ENCODE data around the gene RPL29. TPM values are rescaled to one million over a fixed set of nuclear protein-coding genes. Genes with fewer than 3 reads are reported as not detected.
"Not testable (repeated sequence)": the region's sequence is repeated elsewhere in the genome, so short reads cannot be mapped to it uniquely, and the experiment has no call there.

RPL29 gene
- total and polyA plus RNA-seq, 2 of the 13 experiments (the other 11 are each of a cell fraction or from before 2014, with no cell fraction given) = 1,348 to 2,263 TPM

DNA sequence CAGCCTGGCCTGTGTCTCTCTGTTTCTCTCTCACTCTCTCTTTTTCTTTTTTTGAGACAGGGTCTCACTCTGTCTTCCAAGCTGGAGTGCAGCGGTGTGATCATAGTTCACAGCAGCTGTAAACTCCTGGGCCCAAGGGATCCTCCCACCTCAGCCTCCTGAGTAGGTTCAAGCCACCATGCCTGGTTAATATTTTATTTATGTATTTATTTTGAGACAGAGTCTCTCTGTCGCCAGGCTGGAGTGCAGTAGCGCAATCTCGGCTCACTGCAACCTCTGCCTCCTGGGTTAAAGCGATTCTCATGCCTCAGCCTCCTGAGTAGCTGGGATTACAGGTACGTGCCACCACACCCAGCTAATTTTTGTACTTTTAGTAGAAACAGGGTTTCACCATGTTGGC lies 38.1 kb upstream of the RPL29 start:
- peak; percentile 57 for ATAC-seq
- H3K4me3 ChIP-seq (replicated peaks in 1 of 3; ENCODE audit: insufficient read depth in 1 of 3, low read depth in 2 of 3, low read length in 3 of 3) = peak overlapping the region in 2 of 3 experiments; percentile 19 to 36; a peak in 1 of 6 replicates
- H3K27me3 ChIP-seq (ENCODE audit: control insufficient read depth in 1 of 2, insufficient read depth in 2 of 2, low read length in 2 of 2); H4K20me1 ChIP-seq (ENCODE audit: insufficient read depth, low read length); CTCF ChIA-PET (ENCODE audit: low intra/inter-chr PET ratio, low total read pairs); H3K9me3 ChIP-seq (ENCODE audit: low read length); H3K36me3 ChIP-seq (replicated peaks in 1 of 2; ENCODE audit: control insufficient read depth in 1 of 2, insufficient read depth in 2 of 2, low read length in 2 of 2); H3K79me2 ChIP-seq (ENCODE audit: insufficient read depth, low read length); BruUV-seq (replicated peaks); intact Hi-C loops (cut with micrococcal nuclease; ENCODE audit: unreplicated experiment); H3K9ac ChIP-seq (ENCODE audit: insufficient read depth, low read depth, low read length); in situ Hi-C loops (cut with HindIII; ENCODE audit: extremely low pct_ligation_motif_present, low pct_unique_long_range_greater_than_20kb); H2AFZ ChIP-seq (ENCODE audit: low read length); TF ChIP-seq FOXP1, SOX13 (IDR thresholded peaks at IDR 0.05): not testable (repeated sequence)
- POLR2A ChIA-PET = interaction anchor here (0.6 to 1.8 kb wide), 6 partner anchors 14 to 1810 kb away, joined by 3 to 7 read pairs (median 4); partner anchors contain the start of genes ACY1 and RPL29
- DNase-seq (ENCODE audit: low spot score) = peak; percentile 56
- H3K4me2 ChIP-seq (ENCODE audit: low read depth, low read length) = peak overlapping the region; percentile 78
- H3K27ac ChIP-seq (ENCODE audit: extremely low read length, insufficient read depth, low read length) = peak overlapping the region; percentile 16
- peak; percentile 82 for FAIRE-seq
- WGBS (ENCODE audit: low lambda C conversion rate) = 2% methylated on average over 6 of the region's 6 CpGs
- peaks cover 93% of the 10 kb centered on the region for H3K4me1 ChIP-seq (ENCODE audit: insufficient read depth, low read length)
- TF ChIP-seq TBX2 (CRISPR knock-in tag; IDR thresholded peaks at IDR 0.05; ENCODE audit: borderline replicate concordance) (peak; percentile 48; the same call in 1 of the 2 replicates), MIER3 (CRISPR knock-in tag; IDR thresholded peaks at IDR 0.05; ENCODE audit: borderline replicate concordance) (0 out of 2 replicates have a peak, but pooled peaks have one; percentile 20), FOXP1 (CRISPR knock-in tag; IDR thresholded peaks at IDR 0.05) (0 out of 2 replicates have a peak, but pooled peaks have one; percentile 20), CEBPG (CRISPR knock-in tag; IDR thresholded peaks at IDR 0.05) (peak; percentile 50), SOX13 (CRISPR knock-in tag; conservative IDR thresholded peaks at IDR 0.05 in 1 of 2, IDR thresholded peaks at IDR 0.05 in 1 of 2) (peak in 1 of 2 experiments; percentile 15; a peak in 1 of 4 replicates), PHF21A (CRISPR knock-in tag; IDR thresholded peaks at IDR 0.05) (peak; percentile 65), MTA1 (CRISPR knock-in tag; IDR thresholded peaks at IDR 0.05; ENCODE audit: borderline replicate concordance) (peak; percentile 29; the same call in 1 of the 2 replicates), SAP130 (CRISPR knock-in tag; IDR thresholded peaks at IDR 0.05; ENCODE audit: low read depth) (peak; percentile 43), GFI1 (CRISPR knock-in tag; IDR thresholded peaks at IDR 0.05; ENCODE audit: borderline replicate concordance) (peak; percentile 94), ZMYM2 (CRISPR knock-in tag; IDR thresholded peaks at IDR 0.05) (0 out of 2 replicates have a peak, but pooled peaks have one; percentile 25)
- TF ChIP-seq, protein P1, sequence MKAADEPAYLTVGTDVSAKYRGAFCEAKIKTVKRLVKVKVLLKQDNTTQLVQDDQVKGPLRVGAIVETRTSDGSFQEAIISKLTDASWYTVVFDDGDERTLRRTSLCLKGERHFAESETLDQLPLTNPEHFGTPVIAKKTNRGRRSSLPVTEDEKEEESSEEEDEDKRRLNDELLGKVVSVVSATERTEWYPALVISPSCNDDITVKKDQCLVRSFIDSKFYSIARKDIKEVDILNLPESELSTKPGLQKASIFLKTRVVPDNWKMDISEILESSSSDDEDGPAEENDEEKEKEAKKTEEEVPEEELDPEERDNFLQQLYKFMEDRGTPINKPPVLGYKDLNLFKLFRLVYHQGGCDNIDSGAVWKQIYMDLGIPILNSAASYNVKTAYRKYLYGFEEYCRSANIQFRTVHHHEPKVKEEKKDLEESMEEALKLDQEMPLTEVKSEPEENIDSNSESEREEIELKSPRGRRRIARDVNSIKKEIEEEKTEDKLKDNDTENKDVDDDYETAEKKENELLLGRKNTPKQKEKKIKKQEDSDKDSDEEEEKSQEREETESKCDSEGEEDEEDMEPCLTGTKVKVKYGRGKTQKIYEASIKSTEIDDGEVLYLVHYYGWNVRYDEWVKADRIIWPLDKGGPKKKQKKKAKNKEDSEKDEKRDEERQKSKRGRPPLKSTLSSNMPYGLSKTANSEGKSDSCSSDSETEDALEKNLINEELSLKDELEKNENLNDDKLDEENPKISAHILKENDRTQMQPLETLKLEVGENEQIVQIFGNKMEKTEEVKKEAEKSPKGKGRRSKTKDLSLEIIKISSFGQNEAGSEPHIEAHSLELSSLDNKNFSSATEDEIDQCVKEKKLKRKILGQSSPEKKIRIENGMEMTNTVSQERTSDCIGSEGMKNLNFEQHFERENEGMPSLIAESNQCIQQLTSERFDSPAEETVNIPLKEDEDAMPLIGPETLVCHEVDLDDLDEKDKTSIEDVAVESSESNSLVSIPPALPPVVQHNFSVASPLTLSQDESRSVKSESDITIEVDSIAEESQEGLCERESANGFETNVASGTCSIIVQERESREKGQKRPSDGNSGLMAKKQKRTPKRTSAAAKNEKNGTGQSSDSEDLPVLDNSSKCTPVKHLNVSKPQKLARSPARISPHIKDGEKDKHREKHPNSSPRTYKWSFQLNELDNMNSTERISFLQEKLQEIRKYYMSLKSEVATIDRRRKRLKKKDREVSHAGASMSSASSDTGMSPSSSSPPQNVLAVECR (CRISPR knock-in tag; IDR thresholded peaks at IDR 0.05; ENCODE audit: borderline replicate concordance) = peak; percentile 25; the same call in 1 of the 2 replicates
- TF ChIP-seq, protein P2, sequence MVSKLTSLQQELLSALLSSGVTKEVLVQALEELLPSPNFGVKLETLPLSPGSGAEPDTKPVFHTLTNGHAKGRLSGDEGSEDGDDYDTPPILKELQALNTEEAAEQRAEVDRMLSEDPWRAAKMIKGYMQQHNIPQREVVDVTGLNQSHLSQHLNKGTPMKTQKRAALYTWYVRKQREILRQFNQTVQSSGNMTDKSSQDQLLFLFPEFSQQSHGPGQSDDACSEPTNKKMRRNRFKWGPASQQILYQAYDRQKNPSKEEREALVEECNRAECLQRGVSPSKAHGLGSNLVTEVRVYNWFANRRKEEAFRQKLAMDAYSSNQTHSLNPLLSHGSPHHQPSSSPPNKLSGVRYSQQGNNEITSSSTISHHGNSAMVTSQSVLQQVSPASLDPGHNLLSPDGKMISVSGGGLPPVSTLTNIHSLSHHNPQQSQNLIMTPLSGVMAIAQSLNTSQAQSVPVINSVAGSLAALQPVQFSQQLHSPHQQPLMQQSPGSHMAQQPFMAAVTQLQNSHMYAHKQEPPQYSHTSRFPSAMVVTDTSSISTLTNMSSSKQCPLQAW (CRISPR knock-in tag; IDR thresholded peaks at IDR 0.05) = peak; percentile 41; the same call in 1 of the 2 replicates
- TF ChIP-seq, protein P3, sequence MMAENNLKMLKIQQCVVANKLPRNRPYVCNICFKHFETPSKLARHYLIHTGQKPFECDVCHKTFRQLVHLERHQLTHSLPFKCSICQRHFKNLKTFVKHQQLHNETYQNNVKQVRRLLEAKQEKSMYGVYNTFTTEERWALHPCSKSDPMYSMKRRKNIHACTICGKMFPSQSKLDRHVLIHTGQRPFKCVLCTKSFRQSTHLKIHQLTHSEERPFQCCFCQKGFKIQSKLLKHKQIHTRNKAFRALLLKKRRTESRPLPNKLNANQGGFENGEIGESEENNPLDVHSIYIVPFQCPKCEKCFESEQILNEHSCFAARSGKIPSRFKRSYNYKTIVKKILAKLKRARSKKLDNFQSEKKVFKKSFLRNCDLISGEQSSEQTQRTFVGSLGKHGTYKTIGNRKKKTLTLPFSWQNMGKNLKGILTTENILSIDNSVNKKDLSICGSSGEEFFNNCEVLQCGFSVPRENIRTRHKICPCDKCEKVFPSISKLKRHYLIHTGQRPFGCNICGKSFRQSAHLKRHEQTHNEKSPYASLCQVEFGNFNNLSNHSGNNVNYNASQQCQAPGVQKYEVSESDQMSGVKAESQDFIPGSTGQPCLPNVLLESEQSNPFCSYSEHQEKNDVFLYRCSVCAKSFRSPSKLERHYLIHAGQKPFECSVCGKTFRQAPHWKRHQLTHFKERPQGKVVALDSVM (CRISPR knock-in tag; IDR thresholded peaks at IDR 0.05) = peak; percentile 97
- TF ChIP-seq, protein P4, sequence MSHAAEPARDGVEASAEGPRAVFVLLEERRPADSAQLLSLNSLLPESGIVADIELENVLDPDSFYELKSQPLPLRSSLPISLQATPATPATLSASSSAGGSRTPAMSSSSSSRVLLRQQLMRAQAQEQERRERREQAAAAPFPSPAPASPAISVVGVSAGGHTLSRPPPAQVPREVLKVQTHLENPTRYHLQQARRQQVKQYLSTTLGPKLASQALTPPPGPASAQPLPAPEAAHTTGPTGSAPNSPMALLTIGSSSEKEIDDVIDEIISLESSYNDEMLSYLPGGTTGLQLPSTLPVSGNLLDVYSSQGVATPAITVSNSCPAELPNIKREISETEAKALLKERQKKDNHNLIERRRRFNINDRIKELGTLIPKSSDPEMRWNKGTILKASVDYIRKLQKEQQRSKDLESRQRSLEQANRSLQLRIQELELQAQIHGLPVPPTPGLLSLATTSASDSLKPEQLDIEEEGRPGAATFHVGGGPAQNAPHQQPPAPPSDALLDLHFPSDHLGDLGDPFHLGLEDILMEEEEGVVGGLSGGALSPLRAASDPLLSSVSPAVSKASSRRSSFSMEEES (CRISPR knock-in tag; IDR thresholded peaks at IDR 0.05) = 0 out of 2 replicates have a peak, but pooled peaks have one; percentile 13

Data from HepG2 (cell line).